ENCODE measurements around the gene MMP23B.
"Not testable (repeated sequence)": the region's sequence is repeated elsewhere in the genome, so short reads cannot be mapped to it uniquely, and the experiment has no call there.

The MMP23B gene

DNA sequence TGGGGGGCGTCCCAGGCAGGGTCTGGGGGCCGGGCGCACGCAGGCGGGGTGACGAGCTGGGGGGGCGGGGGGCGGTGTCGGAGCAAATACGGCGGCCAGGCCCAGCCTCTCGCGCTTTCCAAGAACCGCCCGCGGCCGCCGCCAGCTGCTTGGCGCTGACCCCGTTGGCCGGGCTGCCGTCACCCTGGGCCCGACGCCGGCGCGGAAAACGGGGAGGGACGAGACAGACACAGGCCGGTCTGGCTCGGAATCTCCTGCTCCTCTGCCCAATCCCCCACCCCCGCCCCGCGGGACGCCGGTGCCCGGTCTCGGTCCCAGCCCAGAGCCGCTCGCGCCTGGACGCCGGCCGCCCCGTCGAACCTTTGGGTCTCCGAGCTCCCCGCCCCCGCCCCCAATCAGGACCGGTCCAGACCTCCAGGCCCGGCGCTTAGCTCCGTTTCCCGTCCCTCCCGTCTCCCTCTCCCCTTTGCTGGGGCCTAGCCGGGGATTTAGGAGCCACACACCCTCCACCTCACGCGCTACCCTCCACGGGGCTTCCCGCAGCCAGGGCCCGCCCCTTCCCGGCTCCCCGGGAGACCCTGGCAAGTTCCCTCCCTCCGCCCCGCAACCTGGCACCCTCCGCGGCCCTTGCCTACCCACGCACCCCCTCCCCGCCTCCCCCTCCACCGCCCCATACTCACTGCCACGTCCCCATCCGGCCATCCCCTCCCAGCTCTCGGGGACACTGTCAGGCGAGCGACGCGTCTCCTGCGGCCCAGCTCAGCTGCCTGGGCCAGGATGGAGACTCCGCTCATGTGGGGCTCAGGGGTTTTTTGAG lies 800 bp upstream of the MMP23B start:
- DNase-seq (ENCODE audit: low spot score) = peak; percentile 72

GRCh38 chr1:1633409-1633808 lies 1.4 kb downstream of the MMP23B start:
- not testable (repeated sequence) for DNase-seq (ENCODE audit: low spot score)

GRCh38 chr1:1634613-1635012 lies 2.6 kb downstream of the MMP23B start:
- not testable (repeated sequence) for DNase-seq (ENCODE audit: low spot score)

GRCh38 chr1:1636621-1637478 lies 4.9 kb downstream of the MMP23B start:
- not testable (repeated sequence) for DNase-seq (ENCODE audit: low spot score)

DNA sequence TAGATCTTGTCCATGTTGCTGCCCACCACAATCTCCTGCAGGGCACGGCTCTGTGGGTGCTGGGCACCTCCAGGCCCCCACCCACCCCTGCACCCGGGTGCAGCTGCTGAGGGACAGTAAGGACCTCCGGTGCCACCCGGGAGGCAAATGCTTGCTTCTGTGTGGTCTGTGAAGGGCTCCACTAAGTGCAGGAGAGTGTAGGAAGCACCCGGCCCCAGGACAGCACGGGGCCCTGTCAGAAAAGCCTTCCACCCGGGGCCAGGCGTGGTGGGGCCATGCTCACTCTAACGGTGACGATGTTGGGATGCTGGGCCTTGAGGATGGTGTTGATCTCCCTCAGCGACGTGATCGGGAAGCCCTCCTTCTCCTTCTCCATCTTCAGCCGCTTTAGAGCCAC lies 5.5 kb downstream of the MMP23B start:
- not testable (repeated sequence) for DNase-seq (ENCODE audit: low spot score)

DNA sequence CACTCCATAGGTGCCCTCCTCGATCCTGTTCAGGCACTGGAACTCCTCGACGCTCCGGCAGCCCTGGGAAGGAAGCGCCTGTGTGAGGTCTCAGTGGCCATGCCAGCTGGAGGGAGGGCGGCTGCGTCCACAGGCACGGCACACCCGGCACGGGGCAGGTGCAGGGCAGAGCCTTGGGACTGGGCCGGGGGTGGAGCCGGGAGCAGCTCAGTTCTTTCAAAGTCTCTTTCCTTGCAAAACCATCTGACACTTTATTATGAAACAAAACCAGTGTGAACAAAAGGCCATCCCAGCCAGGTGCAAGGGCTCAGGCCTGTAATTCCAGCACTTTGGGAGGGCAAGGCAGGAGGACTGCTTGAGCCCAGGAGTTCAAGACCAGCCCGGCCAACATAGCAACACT lies 6.6 kb downstream of the MMP23B start:
- not testable (repeated sequence) for DNase-seq (ENCODE audit: low spot score)

DNA sequence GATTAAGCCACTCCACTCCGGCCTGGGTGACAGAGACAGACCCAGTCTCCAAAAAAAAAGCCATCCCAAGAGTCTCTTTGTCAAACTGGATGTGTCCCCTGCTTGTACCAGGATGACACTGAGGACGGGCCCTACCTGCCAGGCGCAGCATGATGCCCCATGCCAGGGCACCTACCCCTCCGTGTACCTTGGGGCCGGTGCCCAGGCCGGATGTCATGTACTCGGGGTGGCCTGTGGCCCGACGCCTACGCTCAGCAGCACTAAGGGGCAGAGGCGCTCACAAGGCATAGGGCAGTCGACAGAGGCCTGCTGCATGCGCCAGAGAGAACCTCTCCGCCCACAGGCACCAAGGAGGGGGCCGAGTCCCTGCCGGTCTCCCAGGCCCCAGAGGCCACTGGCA lies 7.4 kb downstream of the MMP23B start:
- DNase-seq (ENCODE audit: low spot score) = not testable (repeated sequence)

DNA sequence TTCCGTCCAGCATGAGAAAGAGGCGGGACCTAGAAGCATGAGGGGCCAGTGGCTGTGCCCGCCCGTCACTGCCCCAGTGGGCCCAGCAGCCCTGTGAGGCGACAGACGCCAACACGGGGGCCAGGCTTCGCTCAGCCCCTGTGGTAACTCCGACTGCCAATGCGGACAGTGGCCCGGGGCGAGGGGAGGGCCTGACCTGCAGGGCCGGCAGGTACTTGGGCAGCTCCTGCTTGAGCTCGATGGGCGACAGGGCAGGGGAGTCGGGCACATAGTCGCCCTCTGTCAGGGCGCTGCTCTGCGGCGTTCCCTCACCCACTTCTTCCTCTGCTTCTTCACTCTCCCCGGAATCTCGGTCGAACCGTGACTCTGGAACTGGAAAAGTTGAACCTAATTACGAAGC lies 8.1 kb downstream of the MMP23B start:
- not testable (repeated sequence) for DNase-seq (ENCODE audit: low spot score)

DNA sequence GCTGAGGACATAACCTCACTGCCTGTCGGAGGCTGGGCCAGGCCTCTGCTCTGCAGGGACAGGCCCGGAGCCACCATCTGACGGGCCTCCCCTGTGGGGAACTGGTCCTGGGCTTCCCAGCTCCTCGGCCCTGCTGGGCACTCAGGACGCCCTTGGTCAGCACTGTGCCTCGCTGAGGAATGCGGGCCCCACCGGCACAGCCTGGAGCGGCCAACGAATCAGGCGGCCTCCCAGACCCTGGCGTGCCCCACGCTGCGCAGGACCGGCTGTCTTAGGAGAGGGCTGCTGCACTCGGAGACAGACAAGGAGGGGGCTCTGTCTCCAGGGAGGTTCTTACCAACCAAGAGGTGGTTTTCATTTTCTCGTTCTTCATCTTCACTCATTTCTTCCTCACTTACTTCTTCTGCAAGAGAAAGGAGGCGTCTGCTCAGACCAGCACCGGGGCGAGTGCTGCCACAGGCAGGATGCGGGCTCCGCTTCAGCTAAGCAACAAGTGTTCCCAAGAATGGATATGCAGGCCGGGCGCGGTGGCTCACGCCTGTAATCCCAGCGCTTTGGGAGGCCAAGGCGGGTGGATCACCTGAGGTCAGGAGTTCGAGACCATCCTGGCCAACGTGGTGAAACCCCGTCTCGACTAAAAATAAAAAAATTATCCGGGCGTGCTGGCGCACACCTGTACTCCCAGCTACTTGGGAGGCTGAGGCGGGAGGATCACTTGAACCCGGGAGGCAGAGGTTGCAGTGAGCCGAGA lies 8.9 kb downstream of the MMP23B start:
- not testable (repeated sequence) for DNase-seq (ENCODE audit: low spot score)

GRCh38 chr1:1646326-1646725 lies 14.4 kb downstream of the MMP23B start:
- DNase-seq (ENCODE audit: low spot score) = not testable (repeated sequence)

DNA sequence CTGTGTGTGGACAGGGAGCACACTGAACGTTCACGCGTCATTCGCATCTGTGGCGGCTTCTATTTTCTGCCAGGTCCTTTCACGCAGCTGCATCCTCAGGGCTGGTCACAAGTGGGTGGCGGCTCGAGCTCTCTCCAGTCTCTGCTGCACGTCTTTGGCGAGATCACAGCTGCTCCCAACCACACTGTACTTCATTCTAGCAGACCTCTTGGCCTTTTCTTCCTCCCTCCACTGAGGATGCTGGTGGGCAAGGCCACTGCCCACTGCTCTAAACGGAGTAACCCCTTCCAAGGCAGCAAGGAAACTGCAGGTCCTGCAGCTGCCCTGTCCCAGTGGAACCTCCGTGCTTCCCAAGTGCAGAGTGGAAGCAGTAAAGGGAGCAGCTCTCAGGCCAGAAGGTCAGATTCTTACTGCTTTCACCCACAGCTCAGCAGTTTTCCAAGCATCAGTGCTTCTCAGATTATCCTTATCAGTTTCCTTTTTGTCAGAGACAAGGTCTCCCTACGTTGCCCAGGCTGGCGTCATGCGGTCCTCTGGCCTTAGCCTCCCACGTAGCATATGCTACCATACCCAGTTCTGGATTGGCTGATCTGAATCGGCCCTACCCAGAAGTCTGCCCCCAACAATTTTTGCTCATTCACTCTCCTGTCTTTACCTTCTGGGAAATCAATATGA lies 15.7 kb downstream of the MMP23B start:
- DNase-seq (ENCODE audit: low spot score) = not testable (repeated sequence)

GRCh38 chr1:1648265-1648664 lies 16.3 kb downstream of the MMP23B start:
- not testable (repeated sequence) for DNase-seq (ENCODE audit: low spot score)

DNA sequence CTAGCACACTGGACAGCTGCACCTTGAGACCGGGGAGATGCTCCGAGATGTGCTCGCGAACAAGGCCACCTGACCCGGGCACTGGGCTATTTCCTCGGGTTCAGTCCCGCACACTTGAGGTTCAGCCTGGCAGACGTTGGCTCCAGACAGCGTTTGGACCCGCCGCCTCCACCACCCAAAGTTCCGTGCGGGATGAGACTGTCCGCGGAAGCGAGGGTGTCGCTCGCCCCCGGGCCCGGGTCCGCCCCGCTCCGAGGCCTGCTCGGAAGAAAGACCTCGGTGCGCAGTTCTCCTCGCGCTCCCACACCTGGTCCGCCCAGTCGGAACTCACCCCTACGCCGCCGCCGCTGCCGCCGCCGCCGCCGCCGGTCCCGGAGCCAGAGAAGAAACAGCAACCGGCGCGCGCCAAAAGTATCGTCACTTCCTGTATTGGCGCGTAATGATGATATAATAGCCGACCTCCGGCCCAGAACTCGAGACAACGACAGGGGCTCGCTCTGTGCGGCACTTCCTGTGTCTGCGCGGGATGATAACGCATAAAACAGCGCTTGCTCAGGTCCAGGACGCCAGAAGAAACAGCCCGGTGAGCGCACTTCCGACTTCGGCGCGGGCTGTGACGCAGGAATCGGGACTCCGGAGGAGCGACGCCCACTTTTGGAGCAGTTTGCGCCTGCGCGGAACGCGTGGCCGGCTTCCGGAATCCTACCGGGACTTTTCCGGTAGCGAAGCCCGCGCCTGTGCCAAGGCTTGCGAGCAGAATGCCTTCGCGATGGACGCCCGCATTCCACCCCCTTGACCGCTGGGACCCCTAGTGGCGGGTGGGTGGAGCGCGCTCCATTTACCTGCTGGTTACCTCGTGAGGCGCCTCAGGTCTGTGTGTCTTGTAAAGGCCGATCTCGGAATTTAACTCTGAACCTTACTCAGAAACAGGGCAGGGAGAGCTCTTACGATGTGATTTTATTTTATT lies 26.9 kb downstream of the MMP23B start, which contains the start of gene CDK11B:
Gene CDK11B (minus strand): TSS at position 422 of the 967 bp plus-strand sequence. CDS start 1,519 bp downstream, outside the sequence.
- peak; percentile 95 for DNase-seq (ENCODE audit: low spot score)

DNA sequence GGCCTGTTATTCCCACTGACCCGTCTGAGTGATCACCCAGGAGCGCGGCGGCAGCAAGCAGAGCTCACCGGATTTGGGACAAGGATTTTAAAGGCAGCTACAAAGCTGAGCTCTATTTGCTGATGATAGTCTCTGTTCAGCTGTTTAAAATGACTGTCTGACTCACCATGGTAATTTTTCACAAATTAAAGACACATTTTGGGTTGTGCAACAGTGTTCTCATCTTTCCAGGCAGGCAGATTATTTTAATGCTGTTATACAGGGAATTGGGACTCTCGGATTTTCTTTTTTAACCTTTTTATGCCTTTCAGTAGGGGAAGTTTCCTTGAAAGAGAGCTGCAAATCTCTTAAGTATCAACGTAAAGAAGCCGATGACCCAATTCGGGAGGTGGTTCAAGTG lies 30.4 kb downstream of the MMP23B start:
- DNase-seq (ENCODE audit: low spot score) = not testable (repeated sequence)

DNA sequence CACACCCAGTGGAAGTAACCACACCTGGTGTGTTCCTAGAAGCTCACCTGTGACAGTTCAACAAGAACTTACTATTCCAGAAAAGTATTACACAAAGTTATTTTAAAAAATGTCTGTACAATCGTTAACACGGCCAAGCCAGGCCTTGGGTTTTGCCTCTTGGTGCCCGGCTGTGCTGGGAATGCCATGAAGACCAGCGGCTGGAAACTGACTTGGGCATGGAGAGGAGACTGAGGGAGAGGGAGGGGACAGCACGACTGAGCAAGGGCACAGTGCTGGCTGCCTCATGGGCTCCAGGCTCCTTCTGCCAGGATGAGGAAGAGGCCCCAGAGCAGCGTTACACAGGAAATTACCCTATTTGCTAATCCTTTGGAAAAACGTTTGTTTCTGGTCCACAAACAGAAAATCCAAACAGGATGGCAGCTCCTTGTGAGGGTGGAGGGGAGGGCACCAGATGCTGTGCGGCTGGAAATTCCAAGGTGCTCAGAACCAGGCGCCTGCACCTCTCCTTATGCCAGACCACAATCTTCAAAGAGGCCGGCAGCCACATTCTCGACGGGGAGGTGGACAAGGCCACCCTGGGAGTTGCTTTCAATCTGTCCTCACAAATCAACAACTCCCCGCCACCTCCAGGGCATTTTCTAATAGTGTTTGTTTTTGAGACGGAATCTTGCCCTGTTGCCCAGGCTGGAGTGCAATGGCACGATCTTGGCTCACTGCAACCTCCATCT lies 31.0 kb downstream of the MMP23B start:
- DNase-seq (ENCODE audit: low spot score) = not testable (repeated sequence)

DNA sequence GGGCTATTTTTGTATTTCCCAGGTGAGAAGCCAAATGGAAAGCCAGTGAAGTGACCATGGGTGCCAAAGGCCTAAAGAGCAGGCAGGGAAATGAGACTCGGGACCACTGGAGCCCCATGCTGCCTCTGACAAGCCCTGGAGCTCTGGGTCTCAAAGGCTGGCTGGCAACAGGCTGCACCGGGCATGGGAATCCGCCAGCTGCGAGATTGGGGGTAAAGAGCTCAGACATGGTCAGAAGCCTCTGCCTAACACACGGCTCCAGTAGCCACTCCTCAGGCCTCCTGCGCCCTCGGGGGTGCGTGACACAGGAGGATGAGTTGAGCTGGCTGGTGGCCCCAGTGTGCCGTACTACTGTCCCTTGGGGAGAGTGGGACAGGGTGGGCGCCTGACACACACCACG lies 32.3 kb downstream of the MMP23B start:
- DNase-seq (ENCODE audit: low spot score) = not testable (repeated sequence)

- no peak for DNase-seq (ENCODE audit: low spot score)
Measured at GRCh38 chr1:1664941-1665814, 33.2 kb downstream of the MMP23B start.

GRCh38 chr1:1665815-1666251 lies 33.9 kb downstream of the MMP23B start:
- DNase-seq (ENCODE audit: low spot score) = peak; percentile 12
